CD4-positive, alpha-beta T cell (primary cell): ENCODE results near the gene RBMS3. TPM values are rescaled to one million over a fixed set of nuclear protein-coding genes. Genes with fewer than 3 reads are reported as not detected.

Source experiments
- ATAC-seq: fragments of 200-7000 bp; cut with Tn5 transposase; one replicate; pipeline ENCODE4 v1.10.0; 2022; ENCODE audit warnings: mild to moderate bottlenecking; ENCODE audit not compliant: poor library complexity
- CTCF ChIA-PET: fragments of 350-600 bp; sonication (Branson Sonifier 250); formaldehyde crosslinking; loops from one replicate; lab custom pipeline; 2021; ENCODE audit warnings: antibody characterized with exemption, inconsistent platforms; lab: Charles Lee
- POLR2A ChIA-PET: fragments of 350-600 bp; sonication (Branson Sonifier 250); formaldehyde crosslinking; loops from one replicate; lab custom pipeline; 2021; ENCODE audit warnings: antibody characterized with exemption, inconsistent platforms; lab: Charles Lee
- DNase-seq, 14 experiments: peaks; one replicate each; pipeline ENCODE4 v3.0.0-alpha.2; 2013 to 2020; ENCODE audit warnings: mixed read lengths in 2 of 14
- H3K27ac ChIP-seq, 2 donors: one replicate each; pipeline versions ENCODE4 v1.5.1 to v1.7.0; 2013; ENCODE audit warnings: low read length in 2 of 2, low read depth in 1 of 2, mild to moderate bottlenecking in 1 of 2
- H3K27me3 ChIP-seq, 2 experiments: 1 replicate in 1 of 2; 2 replicates in 1 of 2; pipeline versions ENCODE4 v1.6.1 to v1.7.0; 2013; ENCODE audit warnings: low read length in 2 of 2, control low read depth in 1 of 2, mild to moderate bottlenecking in 1 of 2, moderate library complexity in 1 of 2; ENCODE audit not compliant: insufficient read depth in 2 of 2, control insufficient read depth in 1 of 2
- H3K36me3 ChIP-seq: one replicate; pipeline ENCODE4 v1.6.1; 2013; ENCODE audit warnings: low read length, control low read depth; ENCODE audit not compliant: insufficient read depth
- H3K4me1 ChIP-seq: one replicate; pipeline ENCODE4 v1.6.1; 2013; ENCODE audit warnings: low read length, control low read depth; ENCODE audit not compliant: insufficient read depth
- H3K4me3 ChIP-seq: one replicate; pipeline ENCODE4 v1.5.1; 2013; ENCODE audit warnings: mild to moderate bottlenecking, low read length, moderate library complexity
- H3K9me3 ChIP-seq, 2 experiments: 1 replicate in 1 of 2; 2 replicates in 1 of 2; pipeline versions ENCODE4 v1.6.1 to v1.7.0; 2013; ENCODE audit warnings: low read length in 2 of 2, mild to moderate bottlenecking in 2 of 2, control low read depth in 1 of 2, moderate library complexity in 1 of 2; ENCODE audit not compliant: control insufficient read depth in 1 of 2, insufficient read depth in 1 of 2
- H3K27ac Mint-ChIP-seq: one replicate; pipeline ENCODE4 v1.8.0; 2020; ENCODE audit warnings: mixed read lengths
- H3K27me3 Mint-ChIP-seq: one replicate; pipeline ENCODE4 v1.8.0; 2021; ENCODE audit warnings: mixed read lengths
- H3K36me3 Mint-ChIP-seq: one replicate; pipeline ENCODE4 v1.8.0; 2021; ENCODE audit warnings: low read depth, mixed read lengths
- H3K4me1 Mint-ChIP-seq: one replicate; pipeline ENCODE4 v1.8.0; 2021; ENCODE audit warnings: low read depth, mixed read lengths
- H3K4me3 Mint-ChIP-seq: one replicate; pipeline ENCODE4 v1.8.0; 2020; ENCODE audit warnings: mild to moderate bottlenecking, mixed read lengths
- H3K9me3 Mint-ChIP-seq: one replicate; pipeline ENCODE4 v1.8.0; 2020; ENCODE audit warnings: mixed read lengths
- CTCF ChIP-seq: fragments of 200-600 bp; IDR thresholded peaks from one replicate; pipeline ENCODE4 v1.8.0; 2022; ENCODE audit warnings: antibody characterized with exemption, mild to moderate bottlenecking
- intact Hi-C, 2 experiments: fragments of 100-400 bp; cut with DNase I in 1 of 2; cut with micrococcal nuclease in 1 of 2; formaldehyde crosslinking; loops; one replicate each; pipeline versions ENCODE4 v1.15.1 to v1.9.0; 2023 to 2025; cut with DNase I, micrococcal nuclease
- total RNA-seq, 174 experiments: library from RNA in 2 of 174; stranded (reverse) in 2 of 174; gene quantifications; one replicate each; pipeline ENCODE4 v1.2.3 and lab custom pipeline; 2021 to 2026

RBMS3 gene
- total RNA-seq, 2 experiments from 2014 or later = 1.6 to 1.7 TPM

DNA sequence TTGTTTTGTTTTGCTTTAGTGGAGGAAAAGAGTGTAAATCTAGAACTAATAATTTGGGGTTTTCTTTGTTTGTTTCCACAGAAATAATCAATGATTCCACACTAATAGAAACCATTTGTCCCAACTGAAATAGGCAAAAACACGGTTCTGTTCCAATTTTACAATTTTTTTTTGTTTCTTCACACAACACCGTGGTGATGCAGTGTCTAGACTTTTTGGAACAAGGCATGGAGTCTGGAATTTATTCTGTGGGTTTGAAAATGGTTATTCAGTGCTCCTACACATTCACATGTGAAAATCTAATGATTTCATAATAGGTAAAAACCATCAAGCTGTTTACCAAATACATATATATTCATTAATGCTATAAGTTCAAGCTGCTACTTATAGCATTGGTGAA lies 696.5 kb downstream of the RBMS3 start:
- intact Hi-C loops = no loop called here
- Histone ChIP-seq H3K27me3 (peaks cover 0 to 3% of the 10 kb centered on the region in 2 experiments), H3K36me3 (no peaks in the 10 kb centered on the region), H3K27ac (no peak overlapping the region), H3K4me3 (no peak overlapping the region), H3K9me3 (no peaks in the 10 kb centered on the region), H3K4me1 (no peaks in the 10 kb centered on the region)
- no peak for ATAC-seq
- Mint-ChIP-seq H3K9me3 (peaks cover 6% of the 10 kb centered on the region), H3K4me1 (no peaks in the 10 kb centered on the region), H3K4me3 (no peak overlapping the region), H3K36me3 (no peaks in the 10 kb centered on the region), H3K27ac (no peak overlapping the region), H3K27me3 (peaks cover 35% of the 10 kb centered on the region)
- no peak for DNase-seq
- TF ChIP-seq CTCF = no peak
- ChIA-PET CTCF (no interaction called here), POLR2A (no interaction called here)

GRCh38 chr3:29978036-29978435 lies 697.2 kb downstream of the RBMS3 start:
- Histone ChIP-seq H3K4me3 (no peak overlapping the region), H3K27me3 (peaks cover 0 to 3% of the 10 kb centered on the region in 2 experiments), H3K27ac (no peak overlapping the region), H3K4me1 (no peaks in the 10 kb centered on the region), H3K36me3 (no peaks in the 10 kb centered on the region), H3K9me3 (no peaks in the 10 kb centered on the region)
- Mint-ChIP-seq H3K9me3 (peaks cover 6% of the 10 kb centered on the region), H3K27ac (no peak overlapping the region), H3K27me3 (peaks cover 39% of the 10 kb centered on the region), H3K36me3 (no peaks in the 10 kb centered on the region), H3K4me3 (no peak overlapping the region), H3K4me1 (no peaks in the 10 kb centered on the region)
- no peak for DNase-seq
- ChIA-PET POLR2A (no interaction called here), CTCF (no interaction called here)
- intact Hi-C loops = no loop called here
- no peak for TF ChIP-seq CTCF
- ATAC-seq = no peak

DNA sequence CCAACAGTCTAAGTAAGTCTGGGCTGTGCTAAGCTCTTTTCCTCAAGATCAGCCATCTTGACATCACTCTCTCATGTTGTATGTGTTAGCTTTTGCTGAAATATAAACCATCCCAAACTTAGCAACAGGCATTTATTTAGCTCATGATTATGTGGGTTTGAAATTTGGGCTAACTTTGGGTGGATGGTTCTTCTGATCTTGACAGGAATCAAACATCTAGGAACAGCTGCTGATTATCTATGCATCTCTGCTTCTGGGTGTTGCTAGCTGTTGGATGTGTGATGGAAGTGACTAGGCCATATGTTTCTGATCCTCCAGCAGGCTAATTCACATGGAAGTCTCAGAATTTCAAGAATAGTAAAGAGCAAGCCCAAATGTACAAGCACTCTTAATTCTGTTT lies 710.3 kb downstream of the RBMS3 start:
- DNase-seq = no peak
- no peak overlapping the region for H3K27ac ChIP-seq
- ChIA-PET POLR2A (no interaction called here), CTCF (no interaction called here)
- Mint-ChIP-seq H3K27ac (no peak overlapping the region), H3K4me1 (no peaks in the 10 kb centered on the region), H3K4me3 (no peak overlapping the region), H3K36me3 (no peaks in the 10 kb centered on the region), H3K9me3 (peaks cover 2% of the 10 kb centered on the region), H3K27me3 (peaks cover 16% of the 10 kb centered on the region)
- H3K4me1 ChIP-seq = no peaks in the 10 kb centered on the region
- ATAC-seq = no peak
- no peak overlapping the region for H3K4me3 ChIP-seq
- no peaks in the 10 kb centered on the region for H3K36me3 ChIP-seq
- TF ChIP-seq CTCF = no peak
- H3K27me3 ChIP-seq = no peaks in the 10 kb centered on the region
- H3K9me3 ChIP-seq = peaks cover 0 to 3% of the 10 kb centered on the region in 2 experiments
- intact Hi-C loops = no loop called here
